Trophoblast cell (in vitro differentiated cells and primary cell): ENCODE data around the gene ADAM8.

ENCODE experiments used
- DNase-seq, 2 donors: peaks; one replicate each; pipeline ENCODE4 v3.0.0-alpha.2; 2016
- H2AFZ ChIP-seq: 2 replicates; pipeline ENCODE4 v1.6.1; 2013; ENCODE audit warnings: low read length, moderate library complexity, mild to moderate bottlenecking; ENCODE audit not compliant: insufficient read depth, poor library complexity
- H2AK5ac ChIP-seq: 2 replicates; pipeline ENCODE4 v1.6.1; 2013; ENCODE audit warnings: mild to moderate bottlenecking, low read length
- H2BK120ac ChIP-seq: 2 replicates; pipeline ENCODE4 v1.6.1; 2013; ENCODE audit warnings: low read length, mild to moderate bottlenecking, moderate library complexity; ENCODE audit not compliant: insufficient read depth, poor library complexity
- H2BK12ac ChIP-seq: 2 replicates; pipeline ENCODE4 v1.6.1; 2013; ENCODE audit warnings: mild to moderate bottlenecking, low read length, moderate library complexity
- H2BK5ac ChIP-seq: 2 replicates; pipeline ENCODE4 v1.6.1; 2013; ENCODE audit warnings: low read length, low read depth, moderate library complexity, mild to moderate bottlenecking; ENCODE audit not compliant: poor library complexity
- H3K14ac ChIP-seq: 2 replicates; pipeline ENCODE4 v1.6.1; 2013; ENCODE audit warnings: mild to moderate bottlenecking, low read length
- H3K18ac ChIP-seq: 2 replicates; pipeline ENCODE4 v1.6.1; 2013; ENCODE audit warnings: mild to moderate bottlenecking, low read length
- H3K23ac ChIP-seq: 2 replicates; pipeline ENCODE4 v1.6.1; 2013; ENCODE audit warnings: low read length
- H3K27ac ChIP-seq: 2 replicates; pipeline ENCODE4 v1.5.1; 2013; ENCODE audit warnings: low read depth, mild to moderate bottlenecking, inconsistent platforms, low read length, moderate library complexity
- H3K27me3 ChIP-seq: 2 replicates; pipeline ENCODE4 v1.6.1; 2013; ENCODE audit warnings: inconsistent platforms, mild to moderate bottlenecking, low read length, moderate library complexity; ENCODE audit not compliant: insufficient read depth
- H3K36me3 ChIP-seq, 2 experiments: 1 replicate in 1 of 2; 2 replicates in 1 of 2; pipeline ENCODE4 v1.6.1; 2013; ENCODE audit warnings: low read length in 2 of 2, mild to moderate bottlenecking in 2 of 2, moderate library complexity in 1 of 2; ENCODE audit not compliant: insufficient read depth in 2 of 2, control insufficient read depth in 1 of 2
- H3K4ac ChIP-seq: 2 replicates; pipeline ENCODE4 v1.6.1; 2013; ENCODE audit warnings: low read depth, mild to moderate bottlenecking, low read length, moderate library complexity
- H3K4me1 ChIP-seq, 2 experiments: 1 replicate in 1 of 2; 2 replicates in 1 of 2; pipeline ENCODE4 v1.6.1; 2013; ENCODE audit warnings: low read length in 2 of 2, mild to moderate bottlenecking in 2 of 2, moderate library complexity in 1 of 2; ENCODE audit not compliant: insufficient read depth in 2 of 2, control insufficient read depth in 1 of 2
- H3K4me2 ChIP-seq: 2 replicates; pipeline ENCODE4 v1.6.1; 2013; ENCODE audit warnings: inconsistent platforms, mild to moderate bottlenecking, low read length, moderate library complexity
- H3K4me3 ChIP-seq: 2 replicates; pipeline ENCODE4 v1.5.1; 2013; ENCODE audit warnings: mild to moderate bottlenecking, low read depth, low read length, inconsistent platforms
- H3K79me1 ChIP-seq: one replicate; pipeline ENCODE4 v1.6.1; 2013; ENCODE audit warnings: low read length
- H3K79me2 ChIP-seq: 2 replicates; pipeline ENCODE4 v1.6.1; 2013; ENCODE audit warnings: low read length, mild to moderate bottlenecking; ENCODE audit not compliant: control insufficient read depth, insufficient read depth, poor library complexity
- H3K9ac ChIP-seq: 2 replicates; pipeline ENCODE4 v1.6.1; 2013; ENCODE audit warnings: mild to moderate bottlenecking, low read length
- H3K9me3 ChIP-seq: 2 replicates; pipeline ENCODE4 v1.6.1; 2013; ENCODE audit warnings: low read depth, mild to moderate bottlenecking, control low read depth, inconsistent platforms, low read length; ENCODE audit not compliant: insufficient read depth
- H4K12ac ChIP-seq: 2 replicates; pipeline ENCODE4 v1.6.1; 2013; ENCODE audit warnings: low read depth, mild to moderate bottlenecking, low read length, moderate library complexity
- H4K8ac ChIP-seq: 2 replicates; pipeline ENCODE4 v1.6.1; 2013; ENCODE audit warnings: low read depth, mild to moderate bottlenecking, low read length, moderate library complexity
- H4K91ac ChIP-seq: one replicate; pipeline ENCODE4 v1.6.1; 2013; ENCODE audit warnings: low read depth, mild to moderate bottlenecking, low read length, moderate library complexity
- WGBS: extraction: QIAGEN DNeasy Blood & Tissue Kit; methylation state at CpG from one replicate; pipeline ENCODE4 v1.1.7; 2013; ENCODE audit warnings: missing lambda C conversion rate; ENCODE audit not compliant: insufficient read length, insufficient coverage; ENCODE audit errors: extremely low coverage; 5-methylcytosine and 5-hydroxymethylcytosine counted together

The ADAM8 gene

DNA sequence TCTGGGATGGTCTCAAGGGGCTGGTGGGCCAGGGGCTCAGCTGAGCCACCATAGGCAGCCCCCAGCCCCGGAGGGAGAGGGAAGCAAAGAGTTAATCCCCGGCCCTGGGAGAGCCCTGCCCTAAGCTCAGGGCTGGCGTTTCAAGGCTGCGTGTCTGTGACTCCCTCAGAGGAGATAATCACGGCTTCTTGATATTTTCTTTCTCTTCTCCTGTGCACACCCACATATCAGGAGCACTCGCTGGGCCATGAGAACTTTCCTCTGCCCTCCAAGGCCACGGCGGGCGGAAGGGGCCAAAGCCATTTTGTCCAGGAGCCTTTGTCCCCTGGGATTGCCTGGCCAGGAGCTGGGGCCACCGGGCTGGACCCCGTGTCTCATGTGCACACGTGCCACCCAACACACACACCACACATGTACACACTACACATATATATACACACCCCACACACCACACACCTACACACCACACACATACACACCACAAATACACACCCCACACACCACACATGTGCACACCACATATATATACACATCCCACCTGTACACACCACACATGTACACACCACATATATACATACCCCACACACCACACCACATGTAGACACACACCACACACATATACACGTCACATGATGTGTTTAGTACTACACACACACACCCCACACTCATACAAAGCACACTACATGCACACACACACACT lies 22.1 kb downstream of the ADAM8 start:
- no peaks in the 10 kb centered on the region for H3K79me2 ChIP-seq
- no peaks in the 10 kb centered on the region for H3K36me3 ChIP-seq
- H4K12ac ChIP-seq = no peak overlapping the region
- H3K18ac ChIP-seq = no peak overlapping the region
- no peak overlapping the region for H2BK5ac ChIP-seq
- H3K4me3 ChIP-seq = no peak overlapping the region
- no peaks in the 10 kb centered on the region for H3K27me3 ChIP-seq
- H3K27ac ChIP-seq = no peak overlapping the region
- H4K8ac ChIP-seq = no peak overlapping the region
- no peak overlapping the region for H3K14ac ChIP-seq
- DNase-seq = no peak
- H3K9me3 ChIP-seq = no peaks in the 10 kb centered on the region
- no peak overlapping the region for H3K4ac ChIP-seq
- no peak overlapping the region for H3K4me2 ChIP-seq
- no peak overlapping the region for H3K23ac ChIP-seq
- no peak overlapping the region for H2BK12ac ChIP-seq
- H2AK5ac ChIP-seq = no peak overlapping the region
- no peak overlapping the region for H4K91ac ChIP-seq
- no CpG with 5 or more reads among the region's 13 CpGs for WGBS
- no peak overlapping the region for H2BK120ac ChIP-seq
- H3K4me1 ChIP-seq = peaks cover 0 to 2% of the 10 kb centered on the region in 2 experiments
- no peak overlapping the region for H2AFZ ChIP-seq
- no peaks in the 10 kb centered on the region for H3K79me1 ChIP-seq
- H3K9ac ChIP-seq = no peak overlapping the region

DNA sequence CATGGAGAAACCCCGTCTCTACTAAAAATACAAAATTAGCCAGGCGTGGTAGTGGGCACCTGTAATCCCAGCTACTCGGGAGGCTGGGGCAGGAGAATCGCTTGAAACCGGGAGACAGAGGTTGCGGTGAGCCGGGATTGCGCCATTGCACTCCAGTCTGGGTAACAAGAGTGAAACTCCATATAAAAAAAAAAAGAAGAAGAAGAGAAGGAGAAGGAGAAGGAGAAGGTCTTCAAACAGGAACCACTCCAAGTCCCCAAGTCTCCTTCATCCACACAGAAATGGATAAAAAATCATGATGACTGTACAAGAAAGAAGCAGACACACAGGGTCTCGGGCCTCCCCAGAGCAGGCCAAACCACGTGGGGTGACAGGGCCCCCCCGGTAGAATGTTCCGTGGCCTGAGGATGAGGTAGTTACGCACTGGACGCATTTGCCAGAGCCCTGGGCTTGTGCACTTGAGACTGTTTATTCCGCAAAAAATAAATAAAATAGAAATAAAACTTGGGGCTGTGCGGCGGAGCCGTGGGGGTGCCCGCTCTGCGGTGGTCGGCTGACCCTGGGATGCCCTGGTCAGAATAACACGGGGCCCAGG lies 23.2 kb downstream of the ADAM8 start:
- Histone ChIP-seq H4K91ac (no peak overlapping the region), H3K4ac (no peak overlapping the region), H3K23ac (no peak overlapping the region), H3K36me3 (no peaks in the 10 kb centered on the region), H3K79me2 (no peaks in the 10 kb centered on the region), H4K12ac (no peak overlapping the region), H2AK5ac (no peak overlapping the region), H2BK120ac (no peak overlapping the region), H2AFZ (no peak overlapping the region), H3K14ac (no peak overlapping the region), H3K9me3 (no peaks in the 10 kb centered on the region), H3K27ac (no peak overlapping the region), H3K27me3 (no peaks in the 10 kb centered on the region), H2BK12ac (no peak overlapping the region), H3K4me1 (peaks cover 0 to 2% of the 10 kb centered on the region in 2 experiments), H3K4me3 (no peak overlapping the region), H3K4me2 (no peak overlapping the region), H3K9ac (no peak overlapping the region), H2BK5ac (no peak overlapping the region), H3K18ac (no peak overlapping the region), H3K79me1 (no peaks in the 10 kb centered on the region), H4K8ac (no peak overlapping the region)
- no CpG with 5 or more reads among the region's 22 CpGs for WGBS
- DNase-seq = no peak

DNA sequence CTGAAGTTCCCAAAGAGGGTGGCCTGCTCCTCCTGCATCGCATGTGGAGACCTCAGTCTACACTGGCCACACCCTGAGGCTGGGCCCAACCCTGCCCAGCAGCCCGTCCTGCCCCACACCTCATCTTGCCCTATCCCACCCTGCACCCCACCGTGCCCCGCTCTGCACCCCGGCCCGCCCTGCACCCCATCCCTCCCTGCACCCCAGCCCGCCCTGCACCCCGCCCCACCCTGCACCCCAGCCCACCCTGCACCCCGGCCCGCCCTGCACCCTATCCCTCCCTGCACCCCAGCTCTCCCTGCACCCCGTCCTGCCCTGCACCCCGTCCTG lies 24.5 kb downstream of the ADAM8 start:
- no peaks in the 10 kb centered on the region for H3K36me3 ChIP-seq
- no peak overlapping the region for H3K14ac ChIP-seq

DNA sequence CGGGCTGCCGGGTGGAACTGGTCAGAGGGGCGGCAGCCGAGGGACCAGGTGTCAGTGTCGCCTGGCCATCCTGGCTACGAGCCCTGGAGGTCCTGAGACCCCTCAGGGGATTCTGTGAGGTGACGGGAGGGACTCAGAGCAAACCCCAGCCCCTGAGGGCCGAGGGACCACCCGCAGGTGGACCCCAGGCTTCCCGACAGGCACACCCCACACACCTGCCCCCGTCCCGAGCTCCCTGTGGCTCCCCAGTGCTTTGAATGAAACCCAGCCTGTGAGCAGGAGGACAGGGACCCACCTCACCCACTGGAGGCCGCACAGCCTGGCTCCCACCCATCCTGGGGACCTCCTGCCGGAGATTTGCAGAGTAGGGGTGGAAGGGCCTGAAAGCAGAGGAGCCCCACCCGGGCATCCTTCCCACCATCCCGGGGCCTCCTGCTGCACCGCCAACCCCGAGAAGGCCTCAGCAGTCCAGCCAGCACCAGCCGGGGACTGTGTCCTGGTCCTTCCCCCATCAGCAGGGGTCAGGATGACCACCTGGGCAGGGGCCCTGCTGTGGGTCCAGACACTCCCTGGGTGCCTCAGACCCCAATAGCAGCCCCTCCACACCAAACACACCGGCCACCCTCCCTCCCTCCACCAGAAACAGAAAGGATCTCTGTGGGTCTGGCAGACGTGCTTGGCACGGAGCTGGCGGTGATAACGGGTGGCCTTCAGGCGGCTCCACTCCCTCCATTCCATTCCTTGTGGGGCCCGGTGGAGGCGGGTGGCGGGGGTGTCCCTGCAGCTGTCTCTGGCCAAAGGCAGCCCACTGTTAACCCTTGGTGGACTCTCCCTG lies 25.1 kb downstream of the ADAM8 start:
- H2AK5ac ChIP-seq = no peak overlapping the region
- no CpG with 5 or more reads among the region's 28 CpGs for WGBS
- peaks cover 0 to 3% of the 10 kb centered on the region in 2 experiments for H3K4me1 ChIP-seq

More for the DNA sequence above, 24.5 kb downstream of the ADAM8 start:
- Histone ChIP-seq H4K91ac (no peak overlapping the region), H3K4me3 (no peak overlapping the region), H3K9me3 (no peaks in the 10 kb centered on the region), H2AFZ (no peak overlapping the region), H3K23ac (no peak overlapping the region), H3K79me2 (no peaks in the 10 kb centered on the region), H3K18ac (no peak overlapping the region), H3K9ac (no peak overlapping the region), H2BK120ac (no peak overlapping the region), H3K27ac (no peak overlapping the region), H2AK5ac (no peak overlapping the region), H4K8ac (no peak overlapping the region), H3K4me1 (peaks cover 0 to under 1% of the 10 kb centered on the region in 2 experiments), H2BK12ac (no peak overlapping the region), H2BK5ac (no peak overlapping the region), H4K12ac (no peak overlapping the region), H3K27me3 (no peaks in the 10 kb centered on the region), H3K79me1 (no peaks in the 10 kb centered on the region), H3K4ac (no peak overlapping the region), H3K4me2 (no peak overlapping the region)
- no peak for DNase-seq
- no CpG with 5 or more reads among the region's 12 CpGs for WGBS

More for the DNA sequence above, 25.1 kb downstream of the ADAM8 start:
- Histone ChIP-seq H3K27ac (no peak overlapping the region), H3K79me1 (no peaks in the 10 kb centered on the region), H4K91ac (no peak overlapping the region), H4K12ac (no peak overlapping the region), H4K8ac (no peak overlapping the region), H3K14ac (no peak overlapping the region), H3K18ac (no peak overlapping the region), H2BK5ac (no peak overlapping the region), H3K9me3 (no peaks in the 10 kb centered on the region), H2AFZ (no peak overlapping the region), H3K4ac (no peak overlapping the region), H3K79me2 (no peaks in the 10 kb centered on the region), H3K9ac (no peak overlapping the region), H2BK12ac (no peak overlapping the region), H2BK120ac (no peak overlapping the region), H3K36me3 (no peaks in the 10 kb centered on the region), H3K27me3 (no peaks in the 10 kb centered on the region), H3K4me2 (no peak overlapping the region), H3K4me3 (no peak overlapping the region), H3K23ac (no peak overlapping the region)
- DNase-seq = no peak
